Keratinocyte (primary cell): ENCODE results near the gene LCN2. TPM values are rescaled to one million over a fixed set of nuclear protein-coding genes. Genes with fewer than 3 reads are reported as not detected.

Experiments used
- DNase-seq: peaks from one replicate; pipeline ENCODE4 v3.0.0-alpha.2; 2011; ENCODE audit warnings: low read depth, missing footprints, low spot score
- FAIRE-seq: peaks from 2 replicates; lab custom pipeline; 2011; peaks lifted over from hg19 to GRCh38; lab: Jason Lieb, UNC
- H2AFZ ChIP-seq: 2 replicates; pipeline ENCODE4 v1.6.0; 2012; ENCODE audit warnings: low read length, control low read depth, inconsistent platforms; ENCODE audit not compliant: control insufficient read depth
- H3K27ac ChIP-seq: 2 replicates; pipeline ENCODE4 v1.5.1; 2011; ENCODE audit warnings: low read length; ENCODE audit not compliant: control insufficient read depth, insufficient read depth
- H3K27me3 ChIP-seq: 3 replicates; pipeline ENCODE4 v1.6.0; 2011; ENCODE audit warnings: low read length; ENCODE audit not compliant: control insufficient read depth, insufficient read depth; ENCODE audit errors: extremely low read depth
- H3K36me3 ChIP-seq, 2 experiments: 2 replicates in 1 of 2; 3 replicates in 1 of 2; pipeline ENCODE4 v1.5.1; 2011; ENCODE audit warnings: low read length in 2 of 2, mild to moderate bottlenecking in 1 of 2; ENCODE audit not compliant: control insufficient read depth in 2 of 2, insufficient read depth in 2 of 2; ENCODE audit errors: extremely low read depth in 1 of 2
- H3K4me1 ChIP-seq: 3 replicates; pipeline ENCODE4 v1.5.1; 2011; ENCODE audit warnings: low read length; ENCODE audit not compliant: control insufficient read depth, insufficient read depth; ENCODE audit errors: extremely low read depth
- H3K4me2 ChIP-seq: 3 replicates; pipeline ENCODE4 v1.6.0; 2011; ENCODE audit warnings: low read depth, low read length; ENCODE audit not compliant: control insufficient read depth, insufficient read depth; ENCODE audit errors: extremely low read depth
- H3K4me3 ChIP-seq, 3 experiments: fragments of 200-600 bp in 1 of 3; sonication (generic) in 1 of 3; 2 replicates in 2 of 3; 3 replicates in 1 of 3; pipeline ENCODE4 v1.5.1; 2011 to 2016; ENCODE audit warnings: low read length in 3 of 3, mild to moderate bottlenecking in 3 of 3, control low read depth in 2 of 3, inconsistent platforms in 1 of 3, low read depth in 1 of 3, mixed read lengths in 1 of 3, mixed run types in 1 of 3, moderate library complexity in 1 of 3; ENCODE audit not compliant: control insufficient read depth in 2 of 3, insufficient read depth in 2 of 3; ENCODE audit errors: extremely low read depth in 1 of 3
- H3K79me2 ChIP-seq: 2 replicates; pipeline ENCODE4 v1.6.0; 2012; ENCODE audit warnings: low read length; ENCODE audit not compliant: control insufficient read depth, insufficient read depth
- H3K9ac ChIP-seq: 3 replicates; pipeline ENCODE4 v1.6.0; 2011; ENCODE audit warnings: low read length; ENCODE audit not compliant: control insufficient read depth, insufficient read depth; ENCODE audit errors: extremely low read depth
- H3K9me1 ChIP-seq: 3 replicates; pipeline ENCODE4 v1.6.0; 2011; ENCODE audit warnings: low read length; ENCODE audit not compliant: control insufficient read depth, insufficient read depth; ENCODE audit errors: extremely low read depth
- H3K9me3 ChIP-seq: 2 replicates; pipeline ENCODE4 v1.5.1; 2012; ENCODE audit warnings: low read depth, low read length; ENCODE audit not compliant: control insufficient read depth
- H4K20me1 ChIP-seq: 3 replicates; pipeline ENCODE4 v1.6.0; 2011; ENCODE audit warnings: low read length; ENCODE audit not compliant: control insufficient read depth, insufficient read depth; ENCODE audit errors: extremely low read depth
- CTCF ChIP-seq, 3 experiments: IDR thresholded peaks in 1 of 3; conservative IDR thresholded peaks in 1 of 3; optimal IDR thresholded peaks in 1 of 3; 2 replicates in 2 of 3; 3 replicates in 1 of 3; pipeline versions ENCODE3 to v1.5.1; 2011; ENCODE audit warnings: low read length in 3 of 3, mild to moderate bottlenecking in 3 of 3, moderate library complexity in 2 of 3, control low read depth in 1 of 3, inconsistent platforms in 1 of 3; ENCODE audit not compliant: insufficient read depth in 2 of 3; ENCODE audit errors: extremely low read depth in 1 of 3
- EZH2 ChIP-seq: IDR thresholded peaks from one replicate; pipeline ENCODE4 v1.6.1; 2012; ENCODE audit warnings: inconsistent platforms, mild to moderate bottlenecking, low read length, moderate library complexity
- dilution Hi-C: fragments of 300-500 bp; cut with MboI; formaldehyde crosslinking; loops from one replicate; pipeline ENCODE4 v1.7.0; 2020; ENCODE audit warnings: low sequenced_read_pairs; ENCODE audit not compliant: extremely low pct_ligation_motif_present
- polyA plus RNA-seq, 5 experiments: library from polyadenylated mRNA; depleted of rRNA in 3 of 5; stranded (reverse) in 3 of 5; stranded (forward) in 1 of 5; unstranded in 1 of 5; fragments of >200 nt; gene quantifications; 1 replicate in 1 of 5; 2 replicates in 3 of 5; 3 replicates in 1 of 5; pipeline versions ENCODE4 v1.2.1 to v1.2.3, GENCODE V29; 2011 to 2012; ENCODE audit warnings: missing spikeins in 2 of 5, low read depth in 1 of 5, low replicate concordance in 1 of 5

The LCN2 gene
- polyA plus RNA-seq, 1 donor (not counting 4 experiments of a cell fraction or from before 2014, with no cell fraction given) = 28.9 TPM

GRCh38 chr9:128178806-128179431, 29.7 kb downstream of the LCN2 start:
- TF ChIP-seq EZH2 (no peak), CTCF (optimal IDR thresholded peaks at IDR 0.05 in 1 of 3, IDR thresholded peaks at IDR 0.05 in 1 of 3, conservative IDR thresholded peaks at IDR 0.05 in 1 of 3; ENCODE audit: extremely low read depth in 1 of 3, insufficient read depth in 2 of 3, low read length in 3 of 3) (no peak)
- dilution Hi-C loops = no loop called here

DNA sequence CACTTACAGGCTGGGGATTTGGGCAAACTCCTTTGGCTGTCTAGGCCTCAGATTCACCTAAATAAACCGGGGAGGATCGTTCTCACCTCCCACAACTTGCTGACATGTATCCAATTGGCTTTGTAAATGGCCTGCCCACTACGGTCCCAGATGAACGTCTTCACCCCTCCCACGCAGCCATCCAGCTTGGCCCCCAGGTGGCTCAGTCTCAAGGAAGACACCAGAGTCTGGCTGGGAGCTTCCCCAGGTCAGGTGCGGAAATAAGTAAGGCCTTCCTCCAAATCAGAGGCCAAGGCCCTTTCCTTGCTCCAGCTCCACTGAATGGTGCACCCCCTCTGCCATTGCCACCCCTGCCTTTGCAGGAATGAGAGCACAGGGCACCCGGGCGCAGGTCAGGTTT, 30.7 kb downstream of the LCN2 start:
- H2AFZ ChIP-seq = no peak overlapping the region
- H3K36me3 ChIP-seq = peaks cover 32 to 55% of the 10 kb centered on the region in 2 experiments
- no peaks in the 10 kb centered on the region for H3K79me2 ChIP-seq
- no peak overlapping the region for H3K9ac ChIP-seq
- H3K4me2 ChIP-seq = no peak overlapping the region
- no peak for FAIRE-seq
- no peak overlapping the region for H3K27ac ChIP-seq
- TF ChIP-seq EZH2 (no peak), CTCF (optimal IDR thresholded peaks at IDR 0.05 in 1 of 3, IDR thresholded peaks at IDR 0.05 in 1 of 3, conservative IDR thresholded peaks at IDR 0.05 in 1 of 3; ENCODE audit: extremely low read depth in 1 of 3, insufficient read depth in 2 of 3, low read length in 3 of 3) (no peak)
- no peaks in the 10 kb centered on the region for H3K27me3 ChIP-seq
- H3K9me1 ChIP-seq = no peaks in the 10 kb centered on the region
- DNase-seq = no peak
- dilution Hi-C loops = no loop called here
- H3K4me1 ChIP-seq = peaks cover 25% of the 10 kb centered on the region
- no peaks in the 10 kb centered on the region for H4K20me1 ChIP-seq
- H3K9me3 ChIP-seq = peaks cover 2% of the 10 kb centered on the region
- H3K4me3 ChIP-seq = no peak overlapping the region

More at GRCh38 chr9:128178806-128179431, 29.7 kb downstream of the LCN2 start:
- Histone ChIP-seq H4K20me1 (no peaks in the 10 kb centered on the region), H3K4me2 (no peak overlapping the region), H2AFZ (no peak overlapping the region), H3K27ac (no peak overlapping the region), H3K9me1 (no peaks in the 10 kb centered on the region), H3K9me3 (peaks cover 2% of the 10 kb centered on the region), H3K27me3 (no peaks in the 10 kb centered on the region), H3K4me1 (peaks cover 25% of the 10 kb centered on the region), H3K4me3 (no peak overlapping the region), H3K79me2 (no peaks in the 10 kb centered on the region), H3K9ac (no peak overlapping the region), H3K36me3 (peaks cover 34 to 60% of the 10 kb centered on the region in 2 experiments)
- DNase-seq (no peak), FAIRE-seq (no peak)
